ENCODE measurements around the gene REX1BD. TPM values are rescaled to one million over a fixed set of nuclear protein-coding genes. Genes with fewer than 3 reads are reported as not detected.

The REX1BD gene
- total and polyA plus RNA-seq, 2 of the 4 experiments (the other 2 are of a cell fraction): 14.2 to 44.6 TPM

DNA sequence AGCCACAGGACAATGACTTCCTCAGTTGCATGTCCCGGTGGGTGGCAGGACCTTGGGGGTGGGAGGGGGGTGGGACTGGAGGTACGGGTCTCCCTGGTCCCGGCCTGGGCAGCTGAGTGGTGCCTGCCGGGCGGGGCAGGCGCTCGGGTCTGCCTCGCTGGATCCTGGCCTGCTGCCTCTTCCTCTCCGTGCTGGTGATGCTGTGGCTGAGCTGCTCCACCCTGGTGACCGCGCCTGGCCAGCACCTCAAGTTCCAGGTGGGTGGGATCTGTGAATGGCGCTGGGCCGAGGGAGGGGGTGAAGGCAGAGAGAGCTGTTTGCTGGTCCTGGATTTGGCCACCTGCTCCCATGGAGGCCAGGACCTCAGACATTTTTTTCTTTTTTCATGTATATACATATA lies 29.6 kb downstream of the REX1BD start:
- BruUV-seq (replicated peaks): no TSS peak
- H3K14ac ChIP-seq (replicated peaks; ENCODE audit: low read depth, low read length): no peak overlapping the region
- no peak overlapping the region for H3K9ac ChIP-seq (ENCODE audit: low read depth, low read length)
- no peak overlapping the region for H2BK5ac ChIP-seq (ENCODE audit: low read depth, low read length, poor library complexity, severe bottlenecking)
- no peak overlapping the region for H3K4ac ChIP-seq (ENCODE audit: low read depth, low read length)
- H2AK5ac ChIP-seq (ENCODE audit: low read depth, low read length): no peak overlapping the region
- H4K91ac ChIP-seq (ENCODE audit: insufficient read depth, low read depth, low read length): no peak overlapping the region
- WGBS, 2 experiments (ENCODE audit: extremely low coverage in 2 of 2, insufficient read length in 1 of 2): 100% methylated on average over 1 of the region's 13 CpGs; no CpG with 5 or more reads in 1 of the 2 experiments
- peaks cover 2% of the 10 kb centered on the region; the same call in 1 of the 2 replicates for H3K4me1 ChIP-seq (ENCODE audit: control insufficient read depth, insufficient read depth, low read length)
- H2BK15ac ChIP-seq (ENCODE audit: low read depth, low read length): no peak overlapping the region
- no peak overlapping the region for H2AFZ ChIP-seq (replicated peaks; ENCODE audit: low read length, poor library complexity)
- no peak overlapping the region for H2BK20ac ChIP-seq (ENCODE audit: low read depth, low read length)
- H3K36me3 ChIP-seq (ENCODE audit: control insufficient read depth, insufficient read depth, low read length): no peaks in the 10 kb centered on the region
- no peaks in the 10 kb centered on the region for H4K20me1 ChIP-seq (ENCODE audit: insufficient read depth, low read length)
- no peak overlapping the region for H3K4me2 ChIP-seq (ENCODE audit: low read depth, low read length)
- TF ChIP-seq BHLHE40 (IDR thresholded peaks at IDR 0.05; ENCODE audit: low read depth, low read length): no peak
- TF ChIP-seq POLR2A (IDR thresholded peaks at IDR 0.05; ENCODE audit: low read depth, low read length): no peak
- TF ChIP-seq, protein P1, sequence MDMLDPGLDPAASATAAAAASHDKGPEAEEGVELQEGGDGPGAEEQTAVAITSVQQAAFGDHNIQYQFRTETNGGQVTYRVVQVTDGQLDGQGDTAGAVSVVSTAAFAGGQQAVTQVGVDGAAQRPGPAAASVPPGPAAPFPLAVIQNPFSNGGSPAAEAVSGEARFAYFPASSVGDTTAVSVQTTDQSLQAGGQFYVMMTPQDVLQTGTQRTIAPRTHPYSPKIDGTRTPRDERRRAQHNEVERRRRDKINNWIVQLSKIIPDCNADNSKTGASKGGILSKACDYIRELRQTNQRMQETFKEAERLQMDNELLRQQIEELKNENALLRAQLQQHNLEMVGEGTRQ (IDR thresholded peaks at IDR 0.05; ENCODE audit: low read depth, low read length): no peak
- TF ChIP-seq FOS (IDR thresholded peaks at IDR 0.05; ENCODE audit: low read depth, low read length): no peak
- no peak for TF ChIP-seq MXI1 (IDR thresholded peaks at IDR 0.05; ENCODE audit: borderline replicate concordance, low read depth, low read length)
- no peak for TF ChIP-seq RCOR1 (IDR thresholded peaks at IDR 0.05; ENCODE audit: insufficient replicate concordance, low read length)
- no peak for TF ChIP-seq CEBPB (IDR thresholded peaks at IDR 0.05; ENCODE audit: low read depth, low read length)
- TF ChIP-seq MAZ (IDR thresholded peaks at IDR 0.05; ENCODE audit: borderline replicate concordance, low read depth, low read length): no peak
- no peak for TF ChIP-seq RFX5 (IDR thresholded peaks at IDR 0.05; ENCODE audit: low read depth, low read length)
- TF ChIP-seq, protein P2, sequence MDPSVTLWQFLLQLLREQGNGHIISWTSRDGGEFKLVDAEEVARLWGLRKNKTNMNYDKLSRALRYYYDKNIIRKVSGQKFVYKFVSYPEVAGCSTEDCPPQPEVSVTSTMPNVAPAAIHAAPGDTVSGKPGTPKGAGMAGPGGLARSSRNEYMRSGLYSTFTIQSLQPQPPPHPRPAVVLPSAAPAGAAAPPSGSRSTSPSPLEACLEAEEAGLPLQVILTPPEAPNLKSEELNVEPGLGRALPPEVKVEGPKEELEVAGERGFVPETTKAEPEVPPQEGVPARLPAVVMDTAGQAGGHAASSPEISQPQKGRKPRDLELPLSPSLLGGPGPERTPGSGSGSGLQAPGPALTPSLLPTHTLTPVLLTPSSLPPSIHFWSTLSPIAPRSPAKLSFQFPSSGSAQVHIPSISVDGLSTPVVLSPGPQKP (IDR thresholded peaks at IDR 0.05; ENCODE audit: borderline replicate concordance, low read depth, low read length): no peak
- no peak for TF ChIP-seq RAD21 (IDR thresholded peaks at IDR 0.05; ENCODE audit: low read length)
- no peak for TF ChIP-seq MAFK (IDR thresholded peaks at IDR 0.05; ENCODE audit: low read depth, low read length)
- no peak for TF ChIP-seq CHD1 (IDR thresholded peaks at IDR 0.05; ENCODE audit: low read depth, low read length)
- TF ChIP-seq NFE2L2 (IDR thresholded peaks at IDR 0.05; ENCODE audit: low read depth, low read length): no peak
- TF ChIP-seq SMC3 (IDR thresholded peaks at IDR 0.05; ENCODE audit: low read depth, low read length): no peak
- H2AK9ac ChIP-seq (replicated peaks; ENCODE audit: low read depth, low read length, poor library complexity): no peak overlapping the region
- DNase-seq (no peak), ATAC-seq (ENCODE audit: low read depth) (no peak)
- dilution Hi-C loops (cut with HindIII; ENCODE audit: low sequenced_read_pairs, unreplicated experiment): no loop called here
- no peak overlapping the region for H4K5ac ChIP-seq (ENCODE audit: low read depth, low read length)
- POLR2A ChIA-PET (ENCODE audit: unreplicated experiment): no interaction called here
- no peak overlapping the region for H3K23ac ChIP-seq (ENCODE audit: low read depth, low read length)
- H3K27ac ChIP-seq (ENCODE audit: insufficient read depth, low read length): no peak overlapping the region
- peaks cover 4% of the 10 kb centered on the region; the same call in 1 of the 2 replicates for H3K9me3 ChIP-seq (ENCODE audit: control insufficient read depth, insufficient read depth, low read length)
- in situ Hi-C loops (cut with MboI; ENCODE audit: low sequenced_read_pairs): no loop called here
- no peak overlapping the region for H3K4me3 ChIP-seq (ENCODE audit: insufficient read depth, low read depth, low read length)
- H3K9me1 ChIP-seq (ENCODE audit: insufficient read depth, low read length): no peaks in the 10 kb centered on the region
- CTCF ChIA-PET: interaction anchor here (0.9 kb wide), 1 partner anchor 229 kb away, joined by 3 read pairs; no protein-coding TSS in a partner anchor
- H2BK120ac ChIP-seq (ENCODE audit: low read depth, low read length): no peak overlapping the region
- H3K18ac ChIP-seq (ENCODE audit: low read depth, low read length): no peak overlapping the region
- H3K56ac ChIP-seq (ENCODE audit: extremely low read depth, insufficient read depth, low read length): no peak overlapping the region
- H3K79me1 ChIP-seq (ENCODE audit: low read depth in 1 of 2, low read length in 2 of 2): no peaks in the 10 kb centered on the region
- H3K27me3 ChIP-seq (ENCODE audit: control insufficient read depth, insufficient read depth, low read length): peaks cover 12% of the 10 kb centered on the region
- H4K8ac ChIP-seq (ENCODE audit: low read depth in 2 of 2, low read length in 2 of 2): no peak overlapping the region
- intact Hi-C loops (cut with micrococcal nuclease): no loop called here

Measured in IMR-90 (cell line).